GM21723 (cell line): ENCODE results near the gene IQSEC3.
"Not testable (repeated sequence)": the region's sequence is repeated elsewhere in the genome, so short reads cannot be mapped to it uniquely, and the experiment has no call there.

ENCODE experiments used
- ATAC-seq: cut with Tn5 transposase; IDR thresholded peaks from one replicate; pipeline ENCODE4 v1.9.1; 2021; ENCODE audit warnings: mild to moderate bottlenecking, moderate library complexity; ENCODE audit not compliant: unreplicated experiment

Gene IQSEC3

DNA sequence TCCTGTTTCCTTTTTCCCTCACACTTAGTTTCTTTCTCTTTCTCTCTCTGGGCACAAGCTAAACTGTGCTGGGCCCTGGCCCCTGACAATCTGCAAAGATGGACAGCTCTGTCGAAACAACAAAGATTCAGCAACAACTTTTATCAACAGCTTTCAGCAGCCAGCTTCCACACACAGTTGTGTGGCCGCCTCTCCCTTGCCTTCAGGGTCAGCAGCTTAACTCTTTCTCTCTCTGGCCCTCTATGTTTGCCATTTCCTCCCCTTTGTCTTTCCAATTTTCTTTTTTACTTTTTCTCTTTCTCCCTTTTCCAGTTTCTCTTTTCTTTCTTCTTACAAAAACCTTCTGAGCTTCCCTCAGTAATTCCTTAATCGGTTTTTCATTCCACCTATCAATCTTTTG is 43.3 kb downstream of the IQSEC3 start:
- no peak for ATAC-seq

DNA sequence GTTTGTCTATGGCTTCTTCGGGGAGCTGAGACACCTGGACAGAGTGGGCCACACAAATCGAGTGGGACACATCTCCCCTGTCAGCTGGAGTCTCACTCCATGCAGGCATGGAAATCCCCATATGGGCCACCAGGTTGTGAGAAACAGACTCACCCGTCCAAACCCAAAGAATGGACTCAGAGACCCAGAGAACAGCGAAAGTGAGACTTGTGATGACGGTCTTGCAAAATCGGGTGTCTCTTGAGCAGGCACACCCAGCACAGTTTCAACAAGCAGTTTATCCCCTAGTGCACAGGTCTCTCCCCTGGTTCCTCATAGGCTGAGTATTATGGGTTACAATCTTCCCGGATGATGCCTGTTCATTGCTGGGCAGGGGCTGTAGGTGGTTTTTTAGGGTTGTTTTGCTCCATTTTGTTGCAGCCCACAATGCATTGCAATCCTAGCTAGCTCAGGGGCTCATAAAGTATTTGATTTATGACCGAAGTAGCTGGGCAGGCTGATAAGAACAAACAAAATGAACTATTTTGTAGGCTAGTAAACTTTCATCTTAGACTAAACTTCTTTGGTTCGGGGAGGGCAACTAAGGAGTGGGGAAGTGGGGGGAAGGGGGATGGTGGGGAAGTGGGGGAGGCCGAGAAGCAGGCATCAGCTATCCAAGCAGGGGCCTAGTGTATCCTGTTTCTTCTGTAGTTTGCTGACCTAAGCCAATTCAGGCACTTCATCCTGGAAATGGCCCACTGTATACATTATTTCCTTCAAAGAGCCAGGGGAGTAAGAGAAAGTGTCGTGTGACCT is 45.3 kb downstream of the IQSEC3 start:
- ATAC-seq = no peak

DNA sequence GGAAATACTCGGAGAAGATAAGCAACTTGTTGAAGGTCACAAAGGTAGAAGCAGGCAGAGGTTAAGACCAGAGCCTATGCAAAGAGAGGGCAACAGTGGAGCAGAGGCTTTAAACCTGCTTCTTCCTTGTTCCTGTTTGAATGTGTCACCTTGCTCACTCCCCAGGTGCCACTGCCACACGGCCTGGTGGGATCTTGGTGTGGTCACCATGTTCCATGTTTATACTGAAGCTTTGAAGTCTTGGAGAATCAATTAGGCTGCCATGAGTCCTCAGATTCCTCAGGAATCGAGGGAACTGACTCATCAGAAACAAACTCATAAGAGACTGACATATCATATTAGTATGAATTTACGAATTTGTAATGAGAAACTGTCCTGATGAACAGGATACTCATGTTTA is 46.8 kb downstream of the IQSEC3 start:
- ATAC-seq = no peak

GRCh38 chr12:114626-115211 is 48.2 kb downstream of the IQSEC3 start:
- no peak for ATAC-seq

GRCh38 chr12:115518-115917 is 49.0 kb downstream of the IQSEC3 start:
- no peak for ATAC-seq

DNA sequence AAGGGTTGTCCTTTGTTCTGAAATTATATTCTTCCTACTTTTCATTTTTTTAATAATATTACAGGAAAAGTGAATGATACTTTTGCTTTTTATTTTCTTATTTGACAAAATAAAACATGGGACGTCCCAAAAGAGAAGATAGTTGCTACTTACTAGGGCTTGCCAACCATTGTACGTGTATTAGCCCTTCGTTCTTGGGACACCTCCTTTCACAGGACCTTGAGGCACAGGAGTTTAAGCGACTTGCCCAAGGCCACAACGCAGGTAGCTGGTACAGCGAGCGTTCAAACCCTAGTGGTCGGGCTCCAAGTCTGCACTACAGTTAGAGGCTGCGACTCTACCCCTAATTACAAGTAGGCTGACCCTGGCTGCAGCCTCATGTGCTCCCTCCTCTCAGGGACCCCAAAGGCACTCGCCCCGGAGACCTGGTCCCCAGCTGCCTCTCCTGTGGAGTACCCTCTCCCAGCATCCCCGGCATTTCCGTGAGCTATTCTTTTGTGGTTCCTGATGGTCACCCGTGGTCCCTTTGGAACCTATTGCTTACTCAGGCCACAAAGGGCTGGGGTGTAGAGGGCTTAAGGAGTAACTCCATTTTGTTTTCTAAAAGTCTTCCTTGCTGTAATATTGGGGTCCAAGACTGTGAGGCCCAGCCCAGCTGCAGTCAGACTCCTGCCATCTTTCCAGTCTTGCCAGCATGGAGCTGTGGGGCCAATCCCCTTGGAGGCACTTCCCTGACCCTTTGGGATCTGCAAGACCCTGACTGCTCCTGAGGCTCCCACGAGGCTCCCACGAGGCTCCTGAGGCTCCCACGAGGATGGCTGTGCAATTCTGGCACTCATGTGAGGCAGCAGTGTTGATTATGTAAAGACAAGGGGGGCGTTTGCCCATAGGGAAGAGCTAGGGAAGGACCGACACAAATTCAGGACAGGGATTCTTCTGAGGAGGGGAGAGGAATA is 49.7 kb downstream of the IQSEC3 start:
- no peak for ATAC-seq

DNA sequence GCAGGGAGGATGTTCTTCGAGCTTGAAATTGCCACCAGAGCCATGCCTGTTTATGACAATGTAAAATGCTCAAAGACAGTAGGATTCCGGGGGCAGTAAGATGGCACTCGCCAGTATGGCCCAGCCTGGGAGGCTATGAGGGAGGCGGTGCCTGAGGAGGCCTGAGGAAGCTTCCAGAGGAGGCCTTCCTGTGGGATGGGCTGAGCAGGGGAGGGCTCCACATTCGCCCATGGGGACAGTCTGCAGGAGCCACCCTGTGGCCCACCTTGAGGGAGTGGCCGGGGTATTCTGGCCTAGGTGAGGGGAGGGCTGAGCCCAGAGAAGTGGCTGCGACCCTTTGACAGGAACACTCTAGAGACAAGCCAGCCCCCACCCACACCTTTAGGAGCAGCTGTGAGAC is 50.7 kb downstream of the IQSEC3 start:
- ATAC-seq = no peak

DNA sequence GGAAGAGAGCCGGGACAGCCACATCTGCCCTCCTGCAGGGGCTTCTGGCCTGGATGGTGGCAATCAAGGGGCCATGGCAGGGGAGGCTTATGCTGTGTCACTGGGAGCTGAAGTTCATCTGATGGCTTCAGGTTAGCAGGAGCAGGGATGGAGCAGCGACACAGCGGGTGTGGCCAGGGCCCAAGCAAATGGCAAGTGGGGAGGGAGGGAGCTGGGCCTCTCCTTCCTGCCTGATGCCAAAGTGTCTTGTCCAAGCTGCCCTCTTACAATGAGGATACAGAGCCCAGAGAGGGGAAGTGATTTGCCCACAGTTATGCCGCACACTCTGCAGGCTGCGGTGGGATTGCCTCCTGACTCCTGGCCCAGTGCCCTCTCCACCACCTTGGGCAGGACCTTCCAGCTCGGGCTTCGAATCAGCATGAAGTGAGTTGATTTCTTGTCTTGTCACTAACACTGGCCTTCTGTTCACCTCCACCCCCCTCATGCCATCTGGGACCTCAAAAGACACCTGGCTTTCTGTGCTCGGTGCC is 51.3 kb downstream of the IQSEC3 start:
- ATAC-seq = no peak

GRCh38 chr12:118591-118990 is 52.0 kb downstream of the IQSEC3 start:
- ATAC-seq = no peak

DNA sequence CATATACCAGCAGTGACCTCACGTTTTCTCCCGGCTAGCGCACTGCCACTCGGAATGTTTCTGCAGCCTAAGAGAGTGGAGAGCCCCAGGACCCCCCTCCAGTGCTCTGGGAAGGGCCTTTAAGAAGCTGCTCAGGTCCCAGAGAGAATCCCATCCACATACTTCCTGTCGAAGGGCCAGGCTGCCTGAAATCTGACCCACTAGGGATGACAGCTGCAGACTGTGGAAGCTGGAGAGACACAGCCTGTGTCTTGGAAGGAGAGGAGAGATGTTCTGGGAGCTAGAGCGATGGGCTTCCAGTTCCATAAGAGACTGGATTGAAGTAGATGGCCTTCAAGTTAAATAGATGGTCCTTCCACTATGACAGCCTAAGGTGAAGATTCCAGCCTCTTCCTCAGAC is 54.4 kb downstream of the IQSEC3 start:
- ATAC-seq = no peak

GRCh38 chr12:121647-122046 is 55.1 kb downstream of the IQSEC3 start:
- no peak for ATAC-seq

GRCh38 chr12:125075-125474 is 58.5 kb downstream of the IQSEC3 start:
- no peak for ATAC-seq

DNA sequence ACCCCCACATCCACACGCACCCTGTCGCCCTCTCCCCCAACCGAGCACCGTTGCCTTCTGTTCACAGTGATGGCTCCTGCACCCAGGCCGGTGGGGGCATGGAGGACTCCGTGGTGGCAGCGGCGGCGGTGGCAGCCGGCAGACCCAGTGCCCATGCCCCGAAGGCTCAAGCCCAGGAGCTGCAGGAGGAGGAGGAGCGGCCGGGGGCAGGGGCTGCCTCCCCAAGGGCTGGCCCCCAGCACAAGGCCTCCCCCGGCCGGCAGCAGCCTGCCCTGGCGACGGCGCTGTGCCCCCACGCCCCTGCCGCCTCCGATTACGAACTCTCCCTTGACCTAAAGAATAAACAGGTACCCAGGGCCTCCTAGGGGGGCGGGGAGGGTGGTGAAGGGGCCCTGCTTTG is 59.0 kb downstream of the IQSEC3 start:
- no peak for ATAC-seq

DNA sequence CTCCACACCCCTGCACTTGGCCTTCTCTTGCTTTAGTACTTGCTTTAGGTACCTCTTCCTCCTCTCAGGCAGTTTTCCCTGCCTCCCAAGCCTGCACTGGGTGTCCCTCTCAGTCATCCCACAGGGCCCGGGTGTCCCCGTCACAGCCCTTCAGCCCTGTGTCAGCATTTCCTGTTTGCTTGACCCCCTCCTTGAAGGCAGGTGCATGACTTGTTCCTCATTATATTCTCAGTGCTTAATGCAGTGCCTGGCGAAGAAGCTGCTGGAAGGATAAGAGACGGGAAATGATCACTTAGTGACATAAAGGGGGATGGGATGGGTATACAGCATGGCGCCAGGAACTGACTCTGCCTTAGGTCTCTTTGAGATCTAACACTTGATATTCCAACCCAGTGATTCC is 61.5 kb downstream of the IQSEC3 start:
- no peak for ATAC-seq

DNA sequence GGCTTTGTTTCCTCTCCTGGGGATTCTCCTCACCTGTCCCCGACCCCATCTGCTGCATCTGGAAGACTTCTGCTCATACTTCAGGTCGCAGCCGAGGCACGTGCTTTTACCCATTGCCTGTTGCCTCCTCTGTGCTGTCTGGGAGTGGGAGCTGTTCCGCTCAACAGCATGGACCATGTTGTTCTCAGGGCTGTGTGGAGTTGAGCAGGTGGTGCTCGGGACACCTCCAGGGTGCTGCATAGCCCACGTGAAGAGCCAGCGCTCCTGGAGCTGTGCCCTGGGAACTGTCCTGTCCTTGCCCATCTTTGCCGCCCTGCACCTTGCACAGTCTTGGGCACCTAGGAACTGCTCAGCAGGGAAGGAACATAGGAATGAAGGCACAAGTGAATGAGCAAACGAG is 62.4 kb downstream of the IQSEC3 start:
- no peak for ATAC-seq

GRCh38 chr12:130519-130918 is 64.0 kb downstream of the IQSEC3 start:
- no peak for ATAC-seq

DNA sequence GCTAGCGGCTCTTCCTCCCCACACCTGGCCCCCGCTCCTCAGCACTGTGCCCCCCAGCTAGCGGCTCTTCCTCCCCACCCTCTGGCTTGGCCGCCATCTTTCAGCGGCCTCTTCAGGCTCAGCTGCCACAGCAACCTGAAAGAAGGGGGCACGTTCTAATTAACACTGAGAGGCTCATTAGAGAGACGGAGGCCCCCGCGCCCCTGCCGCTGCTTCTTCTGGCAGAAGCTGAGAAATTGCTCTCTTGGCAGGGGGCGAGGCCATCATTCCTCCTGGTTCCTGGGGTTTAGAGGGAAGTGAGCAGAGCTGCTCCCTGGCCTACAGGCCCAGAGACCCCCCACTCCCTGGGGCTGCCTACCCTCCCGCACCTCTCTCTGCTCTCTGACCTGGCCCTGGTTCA is 64.4 kb downstream of the IQSEC3 start:
- ATAC-seq = no peak

GRCh38 chr12:131732-132495 is 65.3 kb downstream of the IQSEC3 start:
- no peak for ATAC-seq

DNA sequence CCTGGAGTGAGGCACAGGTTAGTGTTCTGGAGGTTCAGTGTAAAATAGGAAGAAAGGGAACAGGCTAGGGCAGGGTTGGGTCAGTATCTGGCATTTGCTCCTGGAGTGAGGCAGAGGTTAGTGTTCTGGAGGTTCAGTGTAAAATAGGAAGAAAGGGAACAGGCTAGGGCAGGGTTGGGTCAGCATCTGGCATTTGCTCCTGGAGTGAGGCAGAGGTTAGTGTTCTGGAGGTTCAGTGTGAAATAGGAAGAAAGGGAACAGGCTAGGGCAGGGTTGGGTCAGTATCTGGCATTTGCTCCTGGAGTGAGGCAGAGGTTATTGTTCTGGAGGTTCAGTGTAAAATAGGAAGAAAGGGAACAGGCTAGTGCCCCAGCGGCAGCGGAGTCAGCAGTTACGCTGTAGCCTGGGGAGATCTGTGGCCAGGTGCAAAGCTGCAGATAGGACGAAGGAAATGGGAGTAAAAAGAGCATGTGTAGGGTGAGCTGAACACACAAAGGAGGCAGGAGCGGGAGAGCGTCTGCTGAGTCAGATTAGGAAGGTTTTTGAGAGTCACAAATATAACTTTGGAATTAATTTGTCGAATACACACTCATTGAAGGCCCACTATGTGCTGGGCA is 67.2 kb downstream of the IQSEC3 start:
- not testable (repeated sequence) for ATAC-seq

DNA sequence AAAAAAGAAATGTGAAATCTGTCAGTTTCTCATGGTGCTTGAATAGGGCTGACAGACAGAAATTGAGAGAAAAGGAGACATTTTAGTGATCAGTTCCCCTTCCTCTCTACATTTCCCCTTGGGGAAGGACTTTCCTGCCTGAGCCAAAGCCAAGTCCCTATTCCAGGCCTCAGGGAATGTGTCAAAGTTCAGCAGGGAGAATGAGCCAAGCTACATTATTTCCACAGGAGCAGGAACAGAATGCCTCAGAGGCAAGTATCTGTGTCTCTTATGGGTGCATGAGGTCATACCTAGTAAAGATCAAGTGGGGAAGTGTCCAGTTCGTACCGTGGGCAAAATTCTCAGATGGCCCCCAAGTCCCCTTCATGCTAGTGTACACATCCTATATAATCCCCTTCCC is 68.6 kb downstream of the IQSEC3 start:
- ATAC-seq = no peak
